ENCODE results near the gene ABTB1.
A peak's percentile ranks its signal among the peaks of the same experiment; 100 is the strongest.

Gene ABTB1

DNA sequence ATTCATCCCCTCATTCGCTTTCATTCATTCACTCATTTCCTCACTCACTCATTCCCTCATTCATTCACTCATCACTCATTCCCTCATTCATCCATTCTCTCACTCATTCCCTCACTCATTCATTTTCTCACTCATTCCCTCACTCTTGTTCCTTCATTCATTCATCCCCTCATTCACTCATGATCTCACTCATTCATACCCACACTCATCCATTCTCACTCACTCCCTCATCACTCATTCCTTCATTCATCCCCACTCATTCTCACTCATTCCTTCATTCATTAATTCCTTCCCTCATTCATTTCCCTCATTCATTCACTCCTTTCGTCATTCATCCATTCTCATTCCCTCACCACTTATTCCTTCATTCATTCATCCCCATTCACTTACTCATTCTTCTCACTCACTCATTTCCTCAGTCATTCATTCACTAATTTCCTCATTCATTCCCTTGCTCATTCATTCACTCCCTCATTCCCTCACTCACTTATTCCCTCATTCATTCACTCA, 14.5 kb downstream of the ABTB1 start:
- DNase-seq (ENCODE audit: low spot score): no peak

DNA sequence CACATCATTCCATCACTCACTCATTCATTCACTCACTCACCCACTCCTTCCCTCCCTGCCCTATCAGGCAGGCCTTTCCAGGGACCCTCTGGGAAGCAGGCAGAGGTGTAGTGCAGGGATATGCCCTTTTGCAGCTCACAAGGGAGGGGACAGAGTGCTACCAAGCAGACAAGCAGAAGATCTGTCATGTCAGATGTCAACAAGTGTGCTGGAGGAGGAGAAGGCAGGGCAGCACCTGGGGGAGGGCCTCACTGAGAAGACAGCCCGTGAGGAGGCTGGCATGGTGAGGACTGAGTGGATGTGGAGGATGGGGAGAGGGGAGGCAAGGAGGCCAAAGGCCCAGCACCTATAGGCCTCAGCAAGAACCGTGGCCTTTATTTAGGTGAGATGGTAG, 15.3 kb downstream of the ABTB1 start:
- no peak for DNase-seq (ENCODE audit: low spot score)

GRCh38 chr3:127688416-127689265, 15.9 kb downstream of the ABTB1 start:
- DNase-seq (ENCODE audit: low spot score): no peak

- DNase-seq (ENCODE audit: low spot score): no peak
Measured at GRCh38 chr3:127689266-127689860, 16.6 kb downstream of the ABTB1 start.

DNA sequence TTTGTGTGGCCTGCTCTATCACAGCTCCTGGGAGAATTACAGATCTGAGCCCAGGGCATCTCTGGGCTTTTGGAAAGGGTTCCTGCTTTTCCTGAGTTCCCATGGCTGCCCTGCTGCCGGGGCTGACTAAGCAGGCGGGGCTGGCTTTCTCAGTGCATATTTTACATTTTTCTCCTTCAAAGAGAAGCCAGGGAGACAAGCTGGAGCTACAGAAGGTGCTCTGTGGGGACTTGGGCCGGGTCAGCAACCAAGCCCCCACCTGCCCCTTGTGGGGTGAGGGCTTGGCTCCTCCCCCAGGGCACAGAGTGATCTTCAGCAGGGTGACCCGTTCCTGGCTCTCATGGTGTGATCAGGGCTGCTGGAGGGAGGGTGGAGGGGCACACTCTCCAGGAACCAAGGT, 17.4 kb downstream of the ABTB1 start:
- no peak for DNase-seq (ENCODE audit: low spot score)

GRCh38 chr3:127690823-127691452, 18.2 kb downstream of the ABTB1 start:
- DNase-seq (ENCODE audit: low spot score): no peak

- DNase-seq (ENCODE audit: low spot score): no peak
Measured at GRCh38 chr3:127691489-127691888, 18.7 kb downstream of the ABTB1 start.

DNA sequence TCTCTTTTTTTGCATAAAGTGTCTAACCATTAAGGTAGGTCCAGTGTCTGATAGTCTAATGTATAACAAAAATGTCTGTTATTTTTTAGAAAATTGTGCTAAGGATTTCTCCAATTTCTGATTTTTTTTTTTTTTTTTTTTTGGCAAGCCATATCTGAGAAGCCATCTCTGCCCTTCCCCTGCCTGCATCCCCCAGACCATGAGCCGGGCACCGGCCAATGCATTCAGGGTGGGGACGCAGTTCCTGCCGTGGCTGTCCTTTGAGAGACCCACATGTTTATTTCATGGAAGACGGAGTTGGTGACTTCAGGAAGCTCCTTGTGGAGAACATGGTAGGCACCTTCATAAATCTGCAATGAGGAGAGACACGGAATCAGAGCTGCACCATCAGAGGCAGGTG, 19.2 kb downstream of the ABTB1 start:
- DNase-seq (ENCODE audit: low spot score): no peak

DNA sequence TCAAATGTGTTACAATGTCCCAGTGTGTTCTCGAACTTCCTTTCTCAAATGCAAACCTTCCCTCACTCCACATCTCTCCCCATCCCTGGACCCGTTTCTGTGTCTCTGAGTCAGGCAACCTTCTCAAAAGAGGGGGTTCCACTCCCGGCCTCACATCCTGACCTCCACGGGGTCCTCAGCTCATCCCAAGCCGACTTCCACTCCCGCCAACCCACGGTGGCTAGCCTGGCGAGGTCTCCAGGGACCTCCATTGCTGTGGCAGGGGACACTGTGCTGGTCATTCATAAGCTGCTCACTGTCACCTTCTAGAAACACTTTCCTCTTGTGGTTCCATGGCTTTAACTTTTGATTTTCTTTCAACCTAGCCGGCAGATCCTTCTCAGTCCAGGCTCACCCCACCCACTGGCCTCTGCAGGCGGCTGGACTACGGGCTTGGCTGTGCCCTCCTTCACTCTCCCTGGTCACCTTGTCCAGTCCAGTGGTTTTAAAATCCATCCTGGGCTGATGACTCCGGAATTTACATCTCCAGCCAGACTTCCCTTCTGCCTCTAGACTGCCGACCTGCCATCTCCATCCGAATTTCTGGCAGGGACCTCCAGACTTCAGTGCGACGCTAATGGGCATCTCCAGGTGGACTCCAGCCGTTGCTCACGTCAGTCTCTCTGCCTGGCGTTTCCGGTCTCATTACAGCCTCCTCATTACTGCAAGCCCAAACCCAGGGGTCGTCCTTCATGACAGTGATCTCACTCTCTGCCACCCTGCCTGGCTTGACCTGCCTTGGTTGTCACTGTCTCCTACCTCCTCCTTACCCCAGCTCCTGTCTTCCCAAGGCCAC, 20.0 kb downstream of the ABTB1 start:
- no peak for DNase-seq (ENCODE audit: low spot score)

- DNase-seq (ENCODE audit: low spot score): no peak
Measured at GRCh38 chr3:127693336-127693843, 20.6 kb downstream of the ABTB1 start.

GRCh38 chr3:127694467-127695215, 21.9 kb downstream of the ABTB1 start:
- no peak for DNase-seq (ENCODE audit: low spot score)

DNA sequence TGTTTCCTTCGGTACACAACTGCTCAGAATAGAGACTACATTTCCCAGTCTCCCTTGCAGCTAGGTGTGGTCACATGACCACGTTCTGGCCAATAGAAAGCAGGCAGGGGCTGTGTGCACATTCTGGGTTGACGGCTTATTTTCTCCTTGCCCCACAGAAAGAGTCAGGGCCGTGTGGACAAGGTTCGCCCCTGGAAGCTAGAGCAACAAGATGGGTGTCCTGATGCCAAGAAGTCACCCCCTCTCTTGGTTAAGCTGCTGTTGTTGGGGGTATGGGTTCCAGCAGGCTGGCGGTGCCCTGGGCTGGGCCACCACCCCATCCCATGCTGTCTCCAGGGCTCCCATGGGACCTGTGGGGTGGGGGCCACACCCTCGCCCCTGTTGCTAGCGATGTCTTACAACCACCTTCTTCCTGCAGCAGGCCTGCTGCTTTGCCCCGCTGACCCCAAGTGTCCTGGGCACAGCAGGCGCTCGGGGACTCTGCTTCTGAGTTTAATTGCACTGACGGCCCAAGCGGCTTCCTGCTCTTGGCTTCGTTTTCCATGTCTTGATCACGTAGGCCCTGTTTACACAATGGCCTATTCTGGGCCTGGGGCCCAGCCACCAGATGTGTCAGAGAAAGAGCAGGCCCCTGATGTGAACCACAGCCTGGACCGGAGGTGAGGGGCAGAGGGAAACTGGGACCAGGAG, 24.9 kb downstream of the ABTB1 start:
- peak; percentile 76 for DNase-seq (ENCODE audit: low spot score)

DNA sequence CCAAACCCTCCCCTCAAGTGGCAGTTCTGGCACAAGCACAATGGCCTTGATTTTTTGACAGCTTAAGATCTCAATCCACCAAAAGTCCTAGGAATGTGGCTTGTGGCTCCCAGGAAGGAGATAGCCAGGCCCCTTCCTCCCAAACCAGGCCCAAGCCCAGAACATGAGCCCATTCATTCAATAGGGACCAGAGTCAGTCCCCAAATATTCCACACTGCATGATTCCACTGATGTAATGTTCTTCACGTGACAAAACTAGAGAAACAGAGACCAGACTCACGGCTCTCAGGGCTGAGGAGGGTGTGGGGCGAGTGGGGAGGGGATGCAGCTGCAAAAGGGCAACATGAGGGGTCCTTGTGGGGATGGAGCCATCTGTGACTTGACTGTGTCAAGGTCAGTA, 25.5 kb downstream of the ABTB1 start:
- DNase-seq (ENCODE audit: low spot score): no peak

DNA sequence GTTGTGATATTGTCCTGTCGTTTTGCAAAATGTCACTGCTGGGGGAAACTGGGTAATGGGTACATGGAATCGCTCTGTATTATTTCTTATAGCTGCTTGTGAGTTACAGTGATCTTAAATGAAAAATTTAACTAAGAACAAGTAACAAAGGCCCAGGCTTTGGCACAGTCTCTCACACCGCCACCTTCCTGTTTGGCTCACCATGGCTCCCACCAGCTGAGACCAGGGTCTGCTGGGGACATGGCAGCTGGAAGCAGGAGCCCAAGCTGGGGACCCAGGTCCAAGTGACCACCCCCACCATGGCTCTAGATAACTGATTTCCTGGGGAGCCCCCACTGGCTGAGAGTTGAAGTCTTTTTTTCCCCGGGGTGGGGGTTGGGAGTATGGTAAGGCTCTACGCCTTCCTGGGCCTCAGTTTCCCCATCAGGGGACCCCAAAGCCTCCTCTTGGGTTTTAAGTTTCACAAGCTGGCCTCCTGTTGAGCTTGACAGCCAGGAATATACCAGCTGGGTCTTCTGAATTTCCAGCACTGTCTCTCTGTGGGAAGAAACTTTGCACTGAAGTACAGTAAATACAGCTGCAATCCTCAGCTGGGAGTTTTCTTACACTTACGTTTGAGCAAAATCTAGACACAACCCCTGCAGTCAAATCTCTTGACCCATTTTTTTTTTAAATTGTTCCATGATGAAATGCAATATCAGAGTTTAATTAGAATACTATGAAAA, 26.1 kb downstream of the ABTB1 start:
- DNase-seq (ENCODE audit: low spot score): no peak

GRCh38 chr3:127699416-127700300, 26.9 kb downstream of the ABTB1 start:
- DNase-seq (ENCODE audit: low spot score): no peak

- no peak for DNase-seq (ENCODE audit: low spot score)
Measured at GRCh38 chr3:127700406-127700805, 27.7 kb downstream of the ABTB1 start.

GRCh38 chr3:127701280-127701911, 28.6 kb downstream of the ABTB1 start:
- DNase-seq (ENCODE audit: low spot score): no peak

DNA sequence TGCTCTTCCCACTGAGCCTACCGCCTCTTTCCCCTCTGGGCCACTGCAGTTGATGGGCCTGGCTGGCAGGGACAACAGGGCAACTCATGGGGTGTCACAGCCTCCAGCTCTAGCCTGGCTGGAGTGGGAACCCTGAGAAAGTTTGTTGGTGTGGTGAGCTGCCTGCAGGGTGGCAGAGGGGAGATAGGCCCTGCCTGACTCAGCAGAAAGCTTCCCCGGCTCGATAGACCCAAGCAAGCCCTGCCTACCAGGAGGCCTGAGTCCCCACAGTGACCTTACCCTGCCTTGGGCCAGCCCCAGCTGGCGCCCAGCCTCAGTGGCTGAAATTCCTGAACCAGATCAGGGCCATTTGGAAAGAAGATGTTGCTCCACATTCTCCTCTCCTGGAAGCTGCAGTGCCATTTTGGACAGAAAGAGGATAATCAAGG, 29.4 kb downstream of the ABTB1 start:
- DNase-seq (ENCODE audit: low spot score): no peak

All from COLO829 (cell line).